OCI-LY1 (cell line): ENCODE measurements around the gene CERK.

Experiments used
- CTCF ChIP-seq: fragments of 200-600 bp; sonication (generic), shearing (Covaris generic); IDR thresholded peaks from 2 replicates; pipeline ENCODE4 v1.5.1; 2017; ENCODE audit warnings: mild to moderate bottlenecking, antibody characterized with exemption, low read length, moderate library complexity, mixed read lengths
- EZH2 ChIP-seq: fragments of 200-600 bp; sonication (generic), shearing (Covaris generic); IDR thresholded peaks from 2 replicates; pipeline ENCODE4 v1.8.0; 2017; ENCODE audit warnings: borderline replicate concordance, mixed run types, mild to moderate bottlenecking, antibody characterized with exemption, low read length, moderate library complexity, mixed read lengths

- TF ChIP-seq CTCF: no peak
- no peak for TF ChIP-seq EZH2
Observed at GRCh38 chr22:46703171-46703995, 34.7 kb downstream of the CERK start.
